ENCODE results near the gene MCAM.

The MCAM gene, protein sequence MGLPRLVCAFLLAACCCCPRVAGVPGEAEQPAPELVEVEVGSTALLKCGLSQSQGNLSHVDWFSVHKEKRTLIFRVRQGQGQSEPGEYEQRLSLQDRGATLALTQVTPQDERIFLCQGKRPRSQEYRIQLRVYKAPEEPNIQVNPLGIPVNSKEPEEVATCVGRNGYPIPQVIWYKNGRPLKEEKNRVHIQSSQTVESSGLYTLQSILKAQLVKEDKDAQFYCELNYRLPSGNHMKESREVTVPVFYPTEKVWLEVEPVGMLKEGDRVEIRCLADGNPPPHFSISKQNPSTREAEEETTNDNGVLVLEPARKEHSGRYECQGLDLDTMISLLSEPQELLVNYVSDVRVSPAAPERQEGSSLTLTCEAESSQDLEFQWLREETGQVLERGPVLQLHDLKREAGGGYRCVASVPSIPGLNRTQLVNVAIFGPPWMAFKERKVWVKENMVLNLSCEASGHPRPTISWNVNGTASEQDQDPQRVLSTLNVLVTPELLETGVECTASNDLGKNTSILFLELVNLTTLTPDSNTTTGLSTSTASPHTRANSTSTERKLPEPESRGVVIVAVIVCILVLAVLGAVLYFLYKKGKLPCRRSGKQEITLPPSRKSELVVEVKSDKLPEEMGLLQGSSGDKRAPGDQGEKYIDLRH

DNA sequence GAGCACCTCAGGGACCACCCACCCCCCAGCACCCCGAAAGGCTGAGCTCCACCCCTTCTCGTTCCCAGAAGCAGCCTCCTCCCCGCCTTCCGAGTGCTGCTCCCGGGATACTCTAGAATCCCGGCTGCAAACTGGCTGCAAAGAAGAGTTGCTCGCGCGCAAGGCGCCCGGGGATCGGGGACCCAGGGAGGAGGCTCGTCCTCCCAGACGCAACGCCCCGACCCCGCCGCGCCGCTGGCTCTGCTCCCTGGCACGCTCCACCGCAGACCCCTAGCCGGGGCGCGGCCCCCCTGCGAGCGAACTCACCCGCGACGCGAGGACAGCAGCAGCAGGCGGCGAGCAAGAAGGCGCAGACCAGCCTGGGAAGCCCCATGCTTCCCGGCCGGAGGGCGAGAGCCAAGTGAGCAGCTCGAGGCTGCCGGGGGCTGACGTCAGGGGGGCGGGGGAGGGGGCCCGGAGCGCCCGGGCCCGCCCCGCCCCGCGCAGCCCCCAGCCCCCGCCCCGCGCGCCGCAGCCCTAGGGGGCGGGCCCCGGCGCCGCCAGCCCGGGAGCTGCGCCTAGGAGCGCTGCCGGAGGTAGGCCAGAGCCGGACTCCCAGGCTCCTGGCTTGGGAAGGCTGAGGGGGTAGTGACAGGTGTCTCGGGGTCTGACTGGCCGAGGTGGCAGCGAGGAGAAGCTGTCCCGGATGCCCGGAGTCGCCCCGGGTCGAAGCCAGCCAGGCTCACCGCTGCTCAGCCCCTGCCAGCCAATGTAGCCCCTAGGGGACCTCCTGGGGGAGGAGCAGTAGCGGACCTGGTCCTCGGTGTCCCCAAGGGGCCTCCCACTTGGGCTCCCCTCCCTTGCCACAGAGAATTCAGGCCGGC, at the start of gene MCAM:
TSS of gene MCAM (minus strand) at position 402 of the 863 bp plus-strand sequence. CDS start at position 373, 29 bp downstream.
- DNase-seq (ENCODE audit: low spot score), result no peak

DNA sequence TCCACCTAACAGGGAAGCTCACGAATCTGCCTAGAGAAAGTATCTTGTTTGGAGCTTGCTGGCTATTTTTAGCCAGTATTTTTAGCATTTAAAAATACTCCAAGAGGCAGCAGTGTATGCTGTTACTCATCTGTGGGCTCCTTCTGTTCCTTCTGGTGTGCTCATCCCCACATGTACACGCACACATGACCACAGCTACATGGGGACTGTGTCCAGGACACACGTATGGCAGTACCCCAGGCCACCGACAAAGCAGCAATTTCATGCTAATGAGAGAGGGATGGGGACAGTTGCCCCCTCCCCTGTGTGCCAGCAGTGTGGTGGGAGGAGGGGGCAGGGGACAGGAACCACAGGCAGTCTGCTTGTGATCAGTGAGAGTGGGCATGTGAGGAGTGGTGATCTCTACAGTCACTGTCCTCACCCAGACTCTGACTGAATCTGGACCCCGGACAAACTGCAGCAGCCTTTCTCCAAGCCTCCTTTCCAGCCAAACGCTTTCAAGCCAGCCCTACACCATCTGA, 48.2 kb upstream of the MCAM start:
- peak; percentile 61 for DNase-seq (ENCODE audit: low spot score)

DNA sequence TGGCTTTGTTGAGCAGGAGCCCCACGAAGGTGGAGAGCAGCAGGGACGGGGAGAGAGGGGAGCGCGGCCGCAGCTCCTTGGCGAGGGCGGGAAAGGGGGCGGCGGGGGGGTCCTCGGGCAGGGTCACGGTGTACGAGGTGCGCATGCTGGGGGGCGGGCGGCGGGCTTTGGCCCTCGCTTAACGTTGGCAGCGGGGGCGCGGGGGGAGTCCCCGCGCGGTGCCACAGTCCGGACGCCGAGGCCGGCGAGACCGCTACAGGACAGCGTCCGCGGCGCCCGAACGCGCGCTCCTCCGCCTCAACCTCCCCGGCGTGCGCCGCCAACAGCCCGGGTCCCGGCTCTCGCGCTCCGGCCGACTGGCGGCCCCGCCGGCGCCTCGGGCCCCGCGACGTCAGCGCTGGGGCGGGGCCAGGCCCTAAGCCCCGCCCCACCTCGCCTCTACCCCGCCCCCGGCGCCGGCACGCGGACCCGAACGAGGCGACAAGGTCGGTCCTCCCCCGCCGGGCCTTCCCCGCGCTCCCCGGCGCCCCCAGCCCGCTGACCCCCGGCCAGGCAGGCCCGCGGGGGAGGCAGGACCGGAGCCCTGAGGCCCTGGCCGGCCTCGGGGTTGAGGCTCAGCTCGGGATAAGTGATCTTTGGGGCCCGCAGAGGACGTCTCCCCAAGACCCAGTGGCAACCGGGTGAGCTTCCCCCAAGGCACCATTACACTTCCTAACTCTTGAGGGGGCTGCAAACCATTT, 47.1 kb upstream of the MCAM start:
- peak; percentile 73 for DNase-seq (ENCODE audit: low spot score)

DNA sequence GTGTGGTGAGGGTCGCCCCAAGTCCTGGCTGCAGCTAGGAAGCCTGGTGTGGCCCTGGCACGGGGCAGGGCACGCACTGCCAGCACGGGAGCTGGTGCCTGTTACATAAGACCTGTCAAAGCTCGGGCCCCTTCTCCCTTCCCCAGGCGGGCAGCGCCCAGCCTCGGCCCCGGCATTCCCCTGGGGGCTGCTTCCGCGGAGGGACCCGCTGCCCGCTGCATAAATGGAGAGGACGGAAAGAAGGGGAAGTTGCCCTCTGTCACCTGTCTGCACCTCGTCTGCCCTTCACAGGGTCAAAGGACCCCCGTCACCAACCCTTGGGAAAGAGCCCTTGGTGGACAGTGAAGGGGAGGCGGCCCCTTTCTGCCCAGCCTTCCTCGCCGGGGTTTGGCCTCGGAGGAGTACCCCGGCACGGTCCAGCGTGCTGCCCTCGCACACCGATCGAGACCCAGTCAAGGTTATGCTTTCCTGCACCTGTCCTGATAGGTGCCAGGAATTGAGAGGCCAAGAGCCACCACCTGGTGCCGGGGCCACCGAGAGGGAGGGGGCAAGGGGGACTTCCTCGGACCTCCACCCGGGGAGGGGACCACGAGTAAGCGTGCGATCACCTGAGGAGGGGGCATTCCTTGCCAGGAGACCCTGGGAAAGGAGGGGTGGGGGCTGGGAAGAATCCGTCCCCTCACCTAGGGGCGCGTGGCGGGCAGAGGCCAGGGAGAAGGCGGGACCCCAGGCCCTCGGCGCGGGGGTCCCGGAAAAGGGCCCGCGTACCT, 46.3 kb upstream of the MCAM start:
- no peak for DNase-seq (ENCODE audit: low spot score)

DNA sequence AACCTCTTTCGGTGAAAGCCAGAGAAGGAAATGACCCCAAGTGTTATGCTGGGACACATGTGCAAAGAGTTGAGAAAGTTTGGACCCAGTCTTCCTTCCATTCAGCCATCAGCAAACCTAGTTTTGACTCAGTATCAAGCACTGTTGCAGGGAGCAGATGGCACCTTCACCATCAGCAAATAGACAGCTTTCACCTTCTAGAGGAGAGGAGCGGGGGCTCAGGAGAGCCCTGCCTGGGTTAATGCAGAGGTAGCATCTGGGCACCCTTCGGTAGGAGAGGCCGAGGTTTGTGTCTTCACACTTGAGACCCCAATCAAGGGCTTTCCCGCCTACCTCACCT, 45.8 kb upstream of the MCAM start:
- no peak for DNase-seq (ENCODE audit: low spot score)

DNA sequence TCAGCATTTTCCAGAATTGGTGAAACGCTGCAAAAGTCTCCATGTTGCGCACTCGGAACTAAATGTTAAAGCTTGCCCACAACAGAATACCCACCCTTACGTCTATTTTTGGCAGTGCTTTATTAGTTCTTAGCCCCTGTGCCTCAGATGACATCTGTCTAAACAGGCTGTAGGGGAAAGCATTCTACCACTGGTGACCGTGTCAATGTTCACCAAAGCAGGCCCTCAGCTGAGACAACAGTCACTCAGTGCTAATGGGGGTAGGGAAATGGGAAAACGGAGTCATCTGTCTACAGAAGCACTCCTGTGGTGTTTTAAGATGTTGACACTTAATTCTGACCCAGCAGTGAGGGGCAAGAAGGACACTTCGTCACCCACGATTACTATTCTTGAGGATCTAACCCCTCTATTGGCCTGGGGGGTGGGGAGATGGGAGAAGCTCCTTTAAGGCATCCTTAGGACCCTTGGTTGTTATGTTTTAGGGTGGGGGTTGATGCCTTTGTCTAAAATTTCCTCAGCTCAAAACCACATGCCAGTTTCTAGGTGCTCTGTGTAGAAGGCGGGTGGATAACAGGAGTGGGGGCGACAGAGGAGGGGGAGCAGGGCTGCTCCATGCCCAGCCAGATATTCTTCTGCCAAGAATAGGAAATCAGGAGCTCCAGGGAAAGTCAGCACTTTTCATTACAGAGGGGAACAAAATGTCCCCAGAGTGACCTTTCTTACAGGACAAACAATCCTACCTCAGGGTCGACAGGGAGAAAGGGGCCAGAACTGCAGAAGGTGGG, 45.2 kb upstream of the MCAM start:
- DNase-seq (ENCODE audit: low spot score), result no peak

DNA sequence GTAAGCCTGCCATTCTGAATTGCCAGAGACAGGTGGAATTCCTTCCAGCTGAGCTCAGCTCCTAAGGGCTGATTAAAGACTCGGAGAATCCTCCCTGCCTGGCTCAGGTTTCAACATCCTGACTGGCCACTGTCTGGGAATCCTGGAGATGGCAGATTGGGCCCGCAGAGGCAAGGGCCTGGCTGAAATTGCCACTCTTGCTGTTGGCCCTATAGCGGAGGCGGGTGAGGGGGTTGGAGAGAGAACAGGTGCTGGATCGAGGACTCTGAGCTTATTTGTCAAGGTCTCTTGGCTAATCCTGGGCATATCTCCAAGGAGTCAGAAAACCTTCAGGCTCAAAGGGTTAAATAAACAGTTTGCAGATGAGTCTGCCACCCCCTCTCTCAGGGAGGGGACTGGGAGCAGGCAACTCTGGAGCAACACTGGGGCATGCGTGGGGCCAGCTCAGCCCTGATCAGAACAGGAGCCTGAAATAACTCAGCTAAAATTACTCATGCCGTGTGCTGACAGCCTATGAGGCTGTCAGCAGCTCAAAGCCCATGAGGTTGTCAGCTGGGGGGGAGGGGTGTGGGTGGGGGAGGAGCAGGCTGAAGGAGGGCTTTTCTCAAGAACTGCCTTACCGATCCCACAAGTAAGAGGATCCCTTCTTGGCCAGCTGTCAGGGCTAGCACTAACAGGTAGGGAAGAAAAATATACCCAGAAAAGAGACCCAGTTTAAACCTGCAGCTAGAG, 44.3 kb upstream of the MCAM start:
- no peak for DNase-seq (ENCODE audit: low spot score)

DNA sequence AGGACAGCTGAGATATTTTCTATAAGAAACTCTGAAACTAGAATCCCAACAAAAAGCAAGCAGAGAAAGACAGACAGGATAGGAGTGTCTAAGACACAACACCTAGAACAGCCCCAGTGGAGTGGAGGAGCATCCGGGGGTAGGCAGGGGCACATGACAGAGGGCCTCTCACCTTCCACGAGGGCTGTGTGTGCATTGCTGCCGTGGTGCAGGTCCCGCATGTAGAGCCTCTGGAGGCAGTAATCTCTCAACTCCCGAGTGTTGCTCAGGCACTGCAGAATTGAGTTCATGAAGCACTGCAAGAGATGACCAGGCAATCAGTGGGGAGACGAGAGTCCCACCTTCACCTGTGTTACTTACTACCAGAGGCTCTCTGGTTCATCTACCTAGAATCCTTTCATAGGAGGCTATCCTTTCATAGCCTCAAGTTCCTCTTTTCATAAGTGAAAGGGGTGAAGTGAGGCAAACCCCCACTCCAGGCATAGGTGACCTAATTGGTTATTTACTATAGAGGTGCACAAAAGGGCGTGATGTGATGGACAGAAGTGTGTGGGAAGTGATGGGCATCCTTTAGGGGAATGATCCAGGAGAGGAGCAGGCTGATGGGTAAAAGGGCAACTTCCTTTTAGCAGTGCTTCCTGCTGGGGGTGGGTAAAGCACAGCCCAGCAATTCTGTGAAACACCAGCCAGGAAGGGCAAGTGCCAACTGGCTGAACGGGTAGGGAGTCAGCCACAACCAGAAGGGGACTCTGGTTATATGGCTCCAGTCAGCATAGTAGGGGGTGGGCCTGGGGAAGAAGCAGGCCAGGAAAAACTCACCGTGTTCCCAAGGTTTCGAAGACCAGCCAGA, 42.7 kb upstream of the MCAM start:
- no peak for DNase-seq (ENCODE audit: low spot score)

DNA sequence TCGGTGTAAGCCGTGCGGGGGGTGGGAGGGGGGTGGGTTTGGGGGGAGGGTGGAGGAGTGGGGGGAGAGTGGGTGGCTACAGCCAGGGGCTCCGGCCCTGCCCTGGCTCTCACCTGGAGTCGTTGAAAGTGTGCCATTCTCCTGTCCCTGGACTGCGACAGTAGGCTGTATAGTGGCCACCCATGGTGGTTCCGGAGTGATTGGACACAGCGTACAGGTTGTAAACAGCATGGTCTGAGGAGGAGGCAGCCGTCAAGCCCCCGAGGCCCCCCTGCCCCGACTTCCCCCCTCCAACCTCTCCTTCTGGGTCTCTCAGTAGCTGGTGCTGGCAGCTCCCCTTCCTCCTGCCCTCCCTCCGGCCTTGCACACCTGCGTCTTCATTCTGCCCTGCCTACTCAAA, 40.1 kb upstream of the MCAM start:
- DNase-seq (ENCODE audit: low spot score), result no peak

DNA sequence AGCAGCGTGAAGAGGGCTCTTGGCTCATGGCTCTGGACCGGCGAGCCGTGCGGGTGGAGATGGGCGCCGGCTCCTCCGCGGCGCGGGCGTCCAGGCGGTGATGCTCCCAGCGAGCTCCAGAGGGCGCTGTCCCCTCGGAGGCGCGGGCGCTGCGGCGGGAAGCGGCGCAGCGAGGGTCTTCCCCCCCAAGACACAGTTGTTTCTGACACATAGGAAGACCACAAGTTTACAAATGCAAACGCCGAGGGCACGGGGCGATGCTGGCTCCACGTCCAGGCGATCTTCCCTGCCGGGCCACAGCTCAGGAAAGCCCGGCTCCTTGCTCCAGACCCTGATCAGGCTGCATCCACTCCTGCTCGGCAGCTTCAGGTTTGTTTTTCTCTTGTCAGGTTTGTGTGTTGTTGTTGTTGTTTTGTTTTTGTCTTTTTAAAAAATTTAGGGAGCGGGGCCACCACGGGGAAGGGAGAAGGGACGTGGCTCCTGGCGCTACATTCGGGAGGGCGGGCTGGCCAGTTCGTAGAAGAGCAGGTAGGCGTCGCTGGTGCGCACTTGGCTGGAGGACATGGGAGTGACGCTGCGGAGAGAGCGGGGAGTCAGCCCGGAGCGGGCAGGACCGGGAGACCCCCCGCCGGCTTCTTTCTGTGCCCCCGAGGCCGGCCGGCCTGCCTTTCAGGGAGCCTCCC, 39.6 kb upstream of the MCAM start:
- DNase-seq (ENCODE audit: low spot score), result peak; percentile 90

DNA sequence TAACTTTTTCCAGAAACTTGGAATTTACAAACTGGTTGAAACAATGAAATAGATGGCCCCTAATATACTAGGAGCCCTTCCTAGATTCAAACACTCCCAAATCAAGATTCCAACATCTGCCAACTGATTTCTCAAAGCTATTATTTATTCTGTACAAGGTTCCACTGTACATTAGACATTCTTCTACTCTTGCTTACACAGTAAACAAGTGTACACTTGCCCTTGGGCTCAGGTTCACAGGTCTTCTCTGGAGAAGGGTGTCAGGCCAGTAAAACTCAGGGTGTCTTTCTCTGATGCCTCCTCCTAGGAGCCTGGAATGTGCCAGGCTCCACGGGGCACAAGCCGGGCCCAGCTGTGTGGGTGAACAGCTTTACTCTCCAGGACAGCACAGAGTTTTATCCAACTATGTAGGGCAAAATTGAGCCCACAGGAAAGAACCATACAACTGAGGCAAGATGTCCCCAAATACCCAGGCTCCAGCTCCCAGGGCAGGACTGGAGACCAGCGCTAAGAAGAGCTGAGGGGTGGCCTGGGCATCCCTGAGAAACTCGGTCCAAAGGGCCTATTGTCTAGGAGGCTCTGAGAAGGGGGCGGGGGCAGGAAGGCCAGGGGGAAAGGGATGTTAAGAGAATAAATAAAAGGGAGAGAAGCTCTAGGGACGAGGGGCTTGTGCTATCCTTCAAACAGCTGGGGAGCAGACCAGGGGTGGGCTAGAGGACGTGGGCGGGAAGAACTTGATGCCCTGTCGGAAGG, 38.3 kb upstream of the MCAM start:
- DNase-seq (ENCODE audit: low spot score), result no peak

DNA sequence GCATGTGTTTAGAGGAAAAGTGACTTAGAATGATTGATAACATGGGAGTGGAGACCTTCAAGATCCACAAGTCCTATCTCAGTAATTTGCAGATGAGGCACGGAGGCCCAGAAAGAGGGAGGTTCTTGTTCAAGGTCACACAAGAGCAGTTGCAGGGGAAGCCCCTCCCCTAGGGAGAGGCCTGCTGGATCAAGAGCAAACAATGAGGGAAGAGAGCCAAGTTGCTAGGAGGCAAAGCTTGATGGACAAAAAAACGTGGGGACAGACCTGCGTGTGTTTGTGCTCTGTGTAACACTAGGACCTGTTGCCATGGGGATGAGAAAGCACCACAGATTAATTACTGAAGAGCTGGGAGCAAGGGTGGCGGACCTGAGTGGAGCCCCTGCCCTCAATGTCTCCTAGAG, 35.9 kb upstream of the MCAM start:
- no peak for DNase-seq (ENCODE audit: low spot score)

DNA sequence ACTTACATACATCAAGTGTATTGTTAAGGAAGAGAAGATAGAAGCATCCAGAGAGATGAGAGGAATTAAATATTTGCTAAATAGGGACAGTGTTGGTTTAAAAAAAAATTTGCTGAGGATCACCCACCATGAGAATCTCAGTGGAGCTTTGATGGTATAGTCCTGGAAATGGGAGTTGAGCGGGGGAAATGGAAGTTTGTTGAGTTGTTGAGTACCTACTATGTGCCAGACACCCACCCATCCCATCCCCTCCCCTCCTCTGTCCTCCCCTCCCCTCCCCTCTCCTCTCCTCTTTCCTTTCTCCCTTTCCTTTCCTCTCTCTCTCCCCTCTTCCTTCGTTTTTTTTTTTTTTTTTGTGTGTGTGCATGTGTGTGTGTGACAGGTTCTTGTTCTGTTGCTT, 34.3 kb upstream of the MCAM start:
- no peak for DNase-seq (ENCODE audit: low spot score)

DNA sequence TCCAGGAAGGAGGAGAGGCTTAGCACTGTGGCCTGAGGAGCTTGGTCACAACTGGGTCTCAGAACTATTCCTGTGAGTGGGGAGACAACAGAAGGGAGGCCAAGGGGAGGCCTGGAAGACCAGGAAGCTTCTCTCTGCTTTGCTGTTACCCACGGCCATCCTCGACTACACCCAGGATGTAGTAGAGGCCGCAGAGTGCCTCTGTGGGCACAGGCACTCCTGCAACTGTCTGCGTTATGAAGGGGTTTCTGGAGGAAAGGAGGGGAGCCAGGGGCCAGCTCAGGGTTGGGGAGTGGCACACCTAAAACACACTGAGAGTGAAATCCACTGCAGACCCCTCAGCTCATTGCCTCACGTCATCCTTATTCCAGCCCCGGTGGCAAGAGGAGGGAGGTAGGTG, 33.4 kb upstream of the MCAM start:
- no peak for DNase-seq (ENCODE audit: low spot score)

DNA sequence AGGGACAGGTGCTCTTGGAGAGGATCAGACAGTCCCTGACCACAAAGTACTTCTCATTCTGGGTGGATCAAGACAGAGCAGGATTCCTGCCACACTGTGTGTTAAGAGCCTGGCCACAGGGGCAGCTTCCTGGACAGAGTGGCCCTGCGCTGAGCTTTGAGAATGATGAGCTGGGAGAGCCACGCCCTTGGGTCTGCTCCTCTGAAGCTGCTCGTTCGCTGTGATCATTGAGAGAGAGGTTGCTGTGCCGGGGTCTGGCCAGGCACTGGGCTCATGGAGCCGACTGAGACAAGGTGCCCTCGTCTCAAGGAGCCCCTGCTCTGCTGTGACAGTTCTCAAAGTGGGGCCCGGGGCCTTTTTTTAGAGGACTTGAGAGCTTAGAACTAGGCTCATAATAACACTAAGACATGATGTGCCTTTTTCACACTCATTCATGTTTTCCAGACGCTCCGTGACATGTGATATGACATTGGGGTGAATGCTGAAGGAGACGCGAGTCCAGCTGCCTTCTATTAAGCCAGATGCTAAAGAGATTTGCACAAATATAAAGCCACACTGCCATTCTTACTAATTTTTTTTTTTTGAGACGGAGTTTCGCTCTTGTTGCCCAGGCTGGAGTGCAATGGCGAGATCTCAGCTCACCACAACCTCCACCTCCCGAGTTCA, 31.1 kb upstream of the MCAM start:
- DNase-seq (ENCODE audit: low spot score), result no peak

DNA sequence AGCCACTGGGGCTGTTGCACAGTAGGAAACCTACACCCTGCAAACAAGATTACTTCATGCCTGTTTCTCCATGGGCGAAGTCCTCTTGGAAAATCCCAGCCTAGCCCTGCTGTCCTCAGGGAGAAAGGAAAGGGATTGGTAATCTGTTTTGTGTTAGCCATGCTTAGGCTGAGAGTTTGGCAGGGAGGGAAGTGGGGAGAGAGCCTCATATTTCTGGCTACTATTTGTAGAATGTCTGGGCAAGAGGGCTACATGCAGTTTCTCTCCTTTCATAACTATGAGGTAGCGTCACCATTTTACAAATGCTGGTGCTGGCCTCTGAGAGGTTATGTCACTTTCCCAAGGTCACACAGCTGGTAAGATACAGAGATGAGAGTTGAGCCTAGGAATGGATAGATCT, 30.3 kb upstream of the MCAM start:
- no peak for DNase-seq (ENCODE audit: low spot score)

DNA sequence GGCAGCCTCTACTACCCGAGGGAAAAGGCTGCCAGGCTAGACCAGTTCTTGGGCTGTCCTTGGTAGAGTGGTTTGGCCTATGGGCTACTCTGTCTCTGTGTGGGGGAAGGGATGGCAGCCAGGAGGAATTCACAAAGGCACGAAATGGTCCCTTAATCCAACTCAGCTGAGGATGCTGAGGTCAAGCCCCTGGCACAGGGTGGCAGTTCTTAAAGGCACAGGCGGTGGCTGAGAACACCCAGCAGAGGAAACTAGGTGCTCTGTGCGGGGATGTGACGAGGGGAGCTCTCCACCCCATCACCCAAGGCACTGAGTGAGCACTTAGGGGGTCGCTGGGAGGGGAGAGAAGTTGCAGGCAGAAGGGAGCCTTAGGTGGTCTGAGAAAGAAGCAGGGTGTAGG, 29.7 kb upstream of the MCAM start, which contains the start of gene MFRP:
TSS of gene MFRP (minus strand) at position 101 of the 400 bp plus-strand sequence. CDS start 192 bp downstream, outside the sequence.
- DNase-seq (ENCODE audit: low spot score), result no peak

Data from left forelimb (tissue), 1 donor.